Measurements from ENCODE around the gene SLC25A30.
A peak's percentile ranks its signal among the peaks of the same experiment; 100 is the strongest.
"Not testable (repeated sequence)": the region's sequence is repeated elsewhere in the genome, so short reads cannot be mapped to it uniquely, and the experiment has no call there.

The SLC25A30 gene

DNA sequence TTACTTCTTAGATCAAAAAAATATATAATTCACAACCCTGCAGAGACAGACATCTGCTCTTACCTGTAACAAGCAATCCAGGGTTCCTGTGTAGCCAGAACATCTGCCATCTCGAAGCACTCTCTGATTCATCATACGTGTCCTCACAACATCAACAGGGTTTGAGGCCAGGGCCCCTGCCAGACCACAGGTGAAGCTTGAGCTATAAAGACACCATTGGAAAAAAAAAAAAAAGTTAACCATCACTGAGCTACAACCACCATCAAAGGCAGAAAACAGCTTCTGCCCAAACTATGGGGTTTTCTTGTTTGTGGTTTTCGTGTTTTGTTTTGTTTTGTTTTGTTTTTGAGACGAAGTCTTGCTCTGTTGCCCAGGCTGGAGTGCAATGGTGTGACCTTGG lies 19.3 kb downstream of the SLC25A30 start:
- ChIA-PET POLR2A (no interaction called here), CTCF (interaction anchor here (0.9 to 2.7 kb wide), 2 partner anchors 20 to 28 kb away, joined by 3 to 14 read pairs; partner anchors contain the start of gene SLC25A30)
- TF ChIP-seq, protein P1, sequence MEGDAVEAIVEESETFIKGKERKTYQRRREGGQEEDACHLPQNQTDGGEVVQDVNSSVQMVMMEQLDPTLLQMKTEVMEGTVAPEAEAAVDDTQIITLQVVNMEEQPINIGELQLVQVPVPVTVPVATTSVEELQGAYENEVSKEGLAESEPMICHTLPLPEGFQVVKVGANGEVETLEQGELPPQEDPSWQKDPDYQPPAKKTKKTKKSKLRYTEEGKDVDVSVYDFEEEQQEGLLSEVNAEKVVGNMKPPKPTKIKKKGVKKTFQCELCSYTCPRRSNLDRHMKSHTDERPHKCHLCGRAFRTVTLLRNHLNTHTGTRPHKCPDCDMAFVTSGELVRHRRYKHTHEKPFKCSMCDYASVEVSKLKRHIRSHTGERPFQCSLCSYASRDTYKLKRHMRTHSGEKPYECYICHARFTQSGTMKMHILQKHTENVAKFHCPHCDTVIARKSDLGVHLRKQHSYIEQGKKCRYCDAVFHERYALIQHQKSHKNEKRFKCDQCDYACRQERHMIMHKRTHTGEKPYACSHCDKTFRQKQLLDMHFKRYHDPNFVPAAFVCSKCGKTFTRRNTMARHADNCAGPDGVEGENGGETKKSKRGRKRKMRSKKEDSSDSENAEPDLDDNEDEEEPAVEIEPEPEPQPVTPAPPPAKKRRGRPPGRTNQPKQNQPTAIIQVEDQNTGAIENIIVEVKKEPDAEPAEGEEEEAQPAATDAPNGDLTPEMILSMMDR (IDR thresholded peaks at IDR 0.05; ENCODE audit: insufficient read depth, low read length, missing control alignments) = no peak
- no peak for DNase-seq (ENCODE audit: low read depth, low spot score)
- H3K4me3 ChIP-seq (ENCODE audit: low read depth, low read length) = no peak overlapping the region

DNA sequence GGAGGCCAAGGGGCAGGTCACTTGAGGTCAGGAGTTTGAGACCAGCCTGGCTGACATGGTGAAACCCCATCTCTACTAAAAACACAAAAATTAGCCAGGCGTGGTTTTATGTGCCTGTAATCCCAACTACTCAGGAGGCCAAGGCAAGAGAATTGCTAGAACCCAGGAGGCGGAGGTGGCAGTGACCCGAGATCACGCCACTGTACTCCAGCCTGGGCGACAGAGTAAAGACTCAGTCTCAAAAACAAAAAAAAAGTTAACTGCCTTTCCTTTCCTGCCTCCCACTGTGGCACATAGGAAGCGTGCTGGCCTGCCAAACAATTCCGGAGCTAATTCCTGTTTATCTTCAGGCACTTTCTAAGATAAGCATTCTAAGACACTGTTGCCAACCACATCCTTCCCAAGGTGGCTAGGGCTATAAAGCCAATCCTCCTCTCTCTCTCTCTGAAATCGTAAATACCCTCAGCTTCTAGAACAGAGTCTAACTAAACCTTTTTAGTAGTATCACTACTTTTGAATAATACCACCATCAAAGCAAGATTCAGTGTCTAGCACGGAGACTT lies 21.6 kb downstream of the SLC25A30 start:
- TF ChIP-seq, protein P1 (IDR thresholded peaks at IDR 0.05; ENCODE audit: insufficient read depth, low read length, missing control alignments) = no peak
- CTCF ChIA-PET = interaction anchor here (3.7 to 7.9 kb wide), 4 partner anchors 9 to 28 kb away, joined by 30 to 135 read pairs (median 74); partner anchors contain the start of gene SLC25A30
- DNase-seq (ENCODE audit: low read depth, low spot score) = no peak
- POLR2A ChIA-PET = interaction anchor here (1.0 kb wide), 1 partner anchor 22 kb away, joined by 3 read pairs; the partner anchor contains the start of gene SLC25A30
- no peak overlapping the region for H3K4me3 ChIP-seq (ENCODE audit: low read depth, low read length)

DNA sequence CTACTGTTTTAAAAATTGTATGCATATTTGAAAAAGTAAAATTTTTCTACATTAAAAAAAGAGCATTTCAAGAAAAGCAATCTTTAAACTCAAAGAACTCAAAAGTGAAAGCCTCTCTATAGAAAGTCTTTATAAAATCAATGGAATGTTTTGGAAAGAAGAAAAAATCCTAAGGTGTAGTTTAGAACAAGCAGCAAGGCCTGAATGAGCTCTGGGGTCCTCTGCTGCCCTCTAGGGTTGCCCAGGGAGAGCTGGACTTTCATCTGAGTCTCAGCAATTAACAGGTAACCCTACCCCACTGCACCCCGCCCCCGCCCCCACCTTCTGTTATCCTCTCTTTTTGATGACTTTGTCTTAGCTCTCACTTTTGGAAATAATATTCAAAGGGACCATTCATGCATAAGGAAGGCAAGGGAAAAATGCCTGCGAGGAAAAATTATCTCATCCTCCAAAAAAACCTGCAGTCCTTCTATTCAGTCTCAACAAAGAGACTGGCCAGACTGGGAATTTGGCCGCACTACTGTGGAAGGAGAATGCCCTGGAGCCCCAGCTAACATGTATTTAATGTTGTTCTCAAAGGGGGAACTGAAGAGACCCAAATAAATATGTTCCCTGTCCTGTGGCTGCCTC lies 24.1 kb downstream of the SLC25A30 start:
- H3K4me3 ChIP-seq (ENCODE audit: low read depth, low read length) = no peak overlapping the region
- TF ChIP-seq, protein P1 (IDR thresholded peaks at IDR 0.05; ENCODE audit: insufficient read depth, low read length, missing control alignments) = peak; percentile 76
- CTCF ChIA-PET = interaction anchor here (0.8 to 7.9 kb wide), 10 partner anchors 10 to 569 kb away, joined by 3 to 135 read pairs (median 13); partner anchors contain the start of gene SLC25A30
- POLR2A ChIA-PET = no interaction called here
- DNase-seq (ENCODE audit: low read depth, low spot score) = no peak

GRCh38 chr13:45392811-45393210 lies 25.4 kb downstream of the SLC25A30 start:
- POLR2A ChIA-PET = no interaction called here
- TF ChIP-seq, protein P1 (IDR thresholded peaks at IDR 0.05; ENCODE audit: insufficient read depth, low read length, missing control alignments) = no peak
- H3K4me3 ChIP-seq (ENCODE audit: low read depth, low read length) = no peak overlapping the region
- CTCF ChIA-PET = interaction anchor here (0.7 to 7.9 kb wide), 7 partner anchors 9 to 346 kb away, joined by 3 to 135 read pairs (median 30); partner anchors contain the start of gene SLC25A30
- no peak for DNase-seq (ENCODE audit: low read depth, low spot score)

DNA sequence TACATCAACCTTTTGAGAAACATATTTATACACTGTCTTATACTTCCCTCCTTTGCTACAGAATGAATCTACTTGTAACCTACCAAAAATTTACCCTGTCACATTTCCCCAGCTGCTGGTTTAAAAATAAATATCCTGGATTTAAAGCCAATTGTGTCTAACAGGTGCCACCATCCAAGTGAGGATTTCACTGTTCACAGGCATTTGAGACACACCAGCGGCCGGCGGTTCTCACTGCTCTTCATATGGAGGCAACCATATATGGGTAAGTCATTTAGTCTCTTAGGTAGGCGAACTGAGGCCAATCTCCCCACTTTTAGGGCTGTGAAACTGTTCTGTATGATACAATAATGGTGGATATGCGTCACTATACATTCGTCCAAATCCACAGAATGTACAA lies 26.2 kb downstream of the SLC25A30 start:
- TF ChIP-seq, protein P1 (IDR thresholded peaks at IDR 0.05; ENCODE audit: insufficient read depth, low read length, missing control alignments) = no peak
- ChIA-PET CTCF (interaction anchor here (0.7 to 7.9 kb wide), 6 partner anchors 13 to 345 kb away, joined by 3 to 135 read pairs (median 42); partner anchors contain the start of gene SLC25A30), POLR2A (no interaction called here)
- no peak for DNase-seq (ENCODE audit: low read depth, low spot score)
- H3K4me3 ChIP-seq (ENCODE audit: low read depth, low read length) = no peak overlapping the region

DNA sequence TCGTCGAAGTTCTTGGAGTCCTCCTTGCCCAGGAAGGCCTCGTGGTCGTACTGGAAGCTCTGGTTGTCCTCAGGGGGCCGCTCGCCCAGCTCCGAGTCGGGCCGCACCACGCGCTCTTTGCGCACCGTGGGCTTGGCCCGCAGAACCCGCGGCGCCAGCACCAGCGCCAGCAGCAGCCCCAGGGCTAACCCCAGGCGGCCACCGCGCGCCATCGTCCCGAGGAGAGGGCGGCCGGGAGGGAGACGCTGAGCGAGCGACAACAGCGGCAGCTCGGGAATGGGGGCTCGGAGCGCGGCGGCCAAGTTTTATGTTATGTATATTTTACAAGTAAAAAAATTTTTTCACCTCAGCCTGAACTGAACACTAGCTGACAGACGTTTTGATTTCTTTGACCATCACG lies 27.0 kb downstream of the SLC25A30 start:
- H3K4me3 ChIP-seq (ENCODE audit: low read depth, low read length); DNase-seq (ENCODE audit: low read depth, low spot score); POLR2A ChIA-PET: not testable (repeated sequence)
- CTCF ChIA-PET = interaction anchor here (7.9 kb wide), 1 partner anchor 22 kb away, joined by 135 read pairs; no protein-coding TSS in a partner anchor

- not testable (repeated sequence) for H3K4me3 ChIP-seq (ENCODE audit: low read depth, low read length); DNase-seq (ENCODE audit: low read depth, low spot score)
- ChIA-PET POLR2A (interaction anchor here (0.6 kb wide), 1 partner anchor 74 kb away, joined by 3 read pairs; the partner anchor contains the start of gene COG3), CTCF (interaction anchor here (7.9 kb wide), 1 partner anchor 21 kb away, joined by 135 read pairs; no protein-coding TSS in a partner anchor)
Observed at GRCh38 chr13:45390348-45390747, 27.8 kb downstream of the SLC25A30 start.
